HEK293 (cell line): ENCODE results near the gene DLG3.

Experiments used
- BCL6B ChIP-seq: fragments of 450-650 bp; formaldehyde crosslinking; IDR thresholded peaks from 2 replicates; pipeline ENCODE4 v1.5.1; 2017; ENCODE audit warnings: missing biosample characterization, missing genetic modification characterization
- GLIS1 ChIP-seq: fragments of 450-650 bp; formaldehyde crosslinking; IDR thresholded peaks from 2 replicates; pipeline ENCODE4 v1.5.1; 2016; ENCODE audit warnings: missing biosample characterization, missing genetic modification characterization
- KLF8 ChIP-seq: fragments of 450-650 bp; formaldehyde crosslinking; IDR thresholded peaks from 2 replicates; pipeline ENCODE4 v1.5.1; 2016; ENCODE audit warnings: missing biosample characterization, missing genetic modification characterization
- OVOL3 ChIP-seq: fragments of 450-650 bp; formaldehyde crosslinking; IDR thresholded peaks from 2 replicates; pipeline ENCODE4 v1.5.1; 2016; ENCODE audit warnings: missing biosample characterization, missing genetic modification characterization
- PRDM1 ChIP-seq: fragments of 450-650 bp; formaldehyde crosslinking; IDR thresholded peaks from 2 replicates; pipeline ENCODE4; 2016; ENCODE audit warnings: missing biosample characterization, missing genetic modification characterization
- REPIN1 ChIP-seq: fragments of 450-650 bp; formaldehyde crosslinking; IDR thresholded peaks from 2 replicates; pipeline ENCODE4 v1.5.1; 2017; ENCODE audit warnings: missing biosample characterization, missing genetic modification characterization, low read depth
- SP2 ChIP-seq: fragments of 450-650 bp; formaldehyde crosslinking; IDR thresholded peaks from 2 replicates; pipeline ENCODE4 v1.5.1; 2016; ENCODE audit warnings: missing biosample characterization, missing genetic modification characterization
- ZBTB10 ChIP-seq: fragments of 450-650 bp; formaldehyde crosslinking; IDR thresholded peaks from 2 replicates; pipeline ENCODE4 v1.5.1; 2016; ENCODE audit warnings: missing biosample characterization, missing genetic modification characterization
- ZIC2 ChIP-seq: fragments of 450-650 bp; formaldehyde crosslinking; IDR thresholded peaks from 2 replicates; pipeline ENCODE4 v1.5.1; 2016; ENCODE audit warnings: missing biosample characterization, missing genetic modification characterization
- ZNF121 ChIP-seq: fragments of 450-650 bp; formaldehyde crosslinking; IDR thresholded peaks from 2 replicates; pipeline ENCODE4 v1.5.1; 2016; ENCODE audit warnings: missing biosample characterization, missing genetic modification characterization
- ZNF335 ChIP-seq: fragments of 450-650 bp; formaldehyde crosslinking; conservative IDR thresholded peaks from 2 replicates; pipeline ENCODE4 v1.5.1; 2016; ENCODE audit warnings: missing biosample characterization, missing genetic modification characterization
- ZNF350 ChIP-seq: fragments of 450-650 bp; formaldehyde crosslinking; IDR thresholded peaks from 2 replicates; pipeline ENCODE4 v1.5.0; 2017; ENCODE audit warnings: missing biosample characterization, mild to moderate bottlenecking, missing genetic modification characterization
- ZNF48 ChIP-seq: fragments of 450-650 bp; formaldehyde crosslinking; IDR thresholded peaks from 2 replicates; pipeline ENCODE4 v1.5.1; 2016; ENCODE audit warnings: missing biosample characterization, missing genetic modification characterization
- ZNF521 ChIP-seq: fragments of 450-650 bp; formaldehyde crosslinking; IDR thresholded peaks from 2 replicates; pipeline ENCODE4 v1.5.1; 2017; ENCODE audit warnings: missing biosample characterization, mild to moderate bottlenecking, missing genetic modification characterization
- ZNF529 ChIP-seq: fragments of 450-650 bp; formaldehyde crosslinking; IDR thresholded peaks from 2 replicates; pipeline ENCODE4 v1.5.1; 2017; ENCODE audit warnings: missing genetic modification characterization, missing biosample characterization; ENCODE audit not compliant: insufficient replicate concordance
- ZNF707 ChIP-seq: fragments of 450-650 bp; formaldehyde crosslinking; IDR thresholded peaks from 2 replicates; pipeline ENCODE4 v1.5.1; 2016; ENCODE audit warnings: missing biosample characterization, missing genetic modification characterization
- ZNF830 ChIP-seq: fragments of 450-650 bp; IDR thresholded peaks from 2 replicates; pipeline ENCODE4 v1.5.0; 2018; ENCODE audit warnings: missing biosample characterization, missing genetic modification characterization, low read depth, mild to moderate bottlenecking, moderate library complexity
- ZSCAN5A ChIP-seq: fragments of 450-650 bp; formaldehyde crosslinking; IDR thresholded peaks from 2 replicates; pipeline ENCODE4 v1.5.1; 2016; ENCODE audit warnings: missing biosample characterization, missing genetic modification characterization
- TF ChIP-seq, protein P1 (sequence below): fragments of 450-650 bp; formaldehyde crosslinking; IDR thresholded peaks from 2 replicates; pipeline ENCODE4 v1.5.1; 2016; ENCODE audit warnings: missing biosample characterization, missing genetic modification characterization, low read depth
- TF ChIP-seq, protein P2 (sequence below): fragments of 450-650 bp; formaldehyde crosslinking; IDR thresholded peaks from 2 replicates; pipeline ENCODE4 v1.5.1; 2017; ENCODE audit warnings: missing biosample characterization, missing genetic modification characterization
- TF ChIP-seq, protein P3 (sequence below): sonication (generic); formaldehyde crosslinking; IDR thresholded peaks from 2 replicates; pipeline ENCODE4 v1.8.1; 2022; ENCODE audit warnings: mild to moderate bottlenecking, moderate library complexity, missing genetic modification reagents
- TF ChIP-seq, protein P4 (sequence below): fragments of 450-650 bp; formaldehyde crosslinking; IDR thresholded peaks from 2 replicates; pipeline ENCODE4 v1.5.1; 2017; ENCODE audit warnings: missing biosample characterization, missing genetic modification characterization
- TF ChIP-seq, protein P5 (sequence below): fragments of 450-650 bp; formaldehyde crosslinking; IDR thresholded peaks from 2 replicates; pipeline ENCODE4 v1.5.1; 2016; ENCODE audit warnings: missing biosample characterization, missing genetic modification characterization
- TF ChIP-seq, protein P6 (sequence below): fragments of 450-650 bp; IDR thresholded peaks from 2 replicates; pipeline ENCODE4 v1.5.1; 2018; ENCODE audit warnings: missing biosample characterization, mild to moderate bottlenecking, missing genetic modification characterization

Gene DLG3

DNA sequence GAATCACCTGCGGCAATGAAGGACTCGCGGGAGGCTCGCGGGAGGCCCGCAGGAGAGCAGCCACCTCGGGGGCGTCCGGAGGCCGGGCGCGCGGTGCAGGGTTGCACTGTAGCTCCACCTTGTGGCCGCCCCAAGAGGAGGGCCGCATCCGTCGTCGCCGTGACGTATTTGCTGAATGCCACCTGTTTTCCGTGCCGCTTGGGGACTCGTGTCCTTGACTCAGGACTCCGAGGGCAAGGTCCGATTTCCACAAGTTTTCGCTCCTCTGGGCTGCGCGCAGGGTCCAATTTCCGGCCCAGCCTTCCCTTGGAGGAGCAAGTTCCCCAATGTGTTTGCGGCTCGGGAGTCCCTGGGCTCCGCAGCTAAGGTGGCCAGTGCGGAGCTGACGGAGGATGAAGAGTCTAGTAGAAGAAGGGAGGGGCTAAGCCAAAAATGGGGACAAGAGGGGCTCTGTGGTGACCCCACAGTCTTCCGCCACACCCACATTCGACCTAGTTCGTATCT is 10.7 kb upstream of the DLG3 start (continued):
- TF ChIP-seq, protein P1, sequence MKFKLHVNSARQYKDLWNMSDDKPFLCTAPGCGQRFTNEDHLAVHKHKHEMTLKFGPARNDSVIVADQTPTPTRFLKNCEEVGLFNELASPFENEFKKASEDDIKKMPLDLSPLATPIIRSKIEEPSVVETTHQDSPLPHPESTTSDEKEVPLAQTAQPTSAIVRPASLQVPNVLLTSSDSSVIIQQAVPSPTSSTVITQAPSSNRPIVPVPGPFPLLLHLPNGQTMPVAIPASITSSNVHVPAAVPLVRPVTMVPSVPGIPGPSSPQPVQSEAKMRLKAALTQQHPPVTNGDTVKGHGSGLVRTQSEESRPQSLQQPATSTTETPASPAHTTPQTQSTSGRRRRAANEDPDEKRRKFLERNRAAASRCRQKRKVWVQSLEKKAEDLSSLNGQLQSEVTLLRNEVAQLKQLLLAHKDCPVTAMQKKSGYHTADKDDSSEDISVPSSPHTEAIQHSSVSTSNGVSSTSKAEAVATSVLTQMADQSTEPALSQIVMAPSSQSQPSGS (tag by site-specific recombination), result peak; percentile 62
- no peak for TF ChIP-seq BCL6B (tag by site-specific recombination)
- TF ChIP-seq KLF8 (tag by site-specific recombination), result no peak
- no peak for TF ChIP-seq ZNF121 (tag by site-specific recombination)
- TF ChIP-seq, protein P2, sequence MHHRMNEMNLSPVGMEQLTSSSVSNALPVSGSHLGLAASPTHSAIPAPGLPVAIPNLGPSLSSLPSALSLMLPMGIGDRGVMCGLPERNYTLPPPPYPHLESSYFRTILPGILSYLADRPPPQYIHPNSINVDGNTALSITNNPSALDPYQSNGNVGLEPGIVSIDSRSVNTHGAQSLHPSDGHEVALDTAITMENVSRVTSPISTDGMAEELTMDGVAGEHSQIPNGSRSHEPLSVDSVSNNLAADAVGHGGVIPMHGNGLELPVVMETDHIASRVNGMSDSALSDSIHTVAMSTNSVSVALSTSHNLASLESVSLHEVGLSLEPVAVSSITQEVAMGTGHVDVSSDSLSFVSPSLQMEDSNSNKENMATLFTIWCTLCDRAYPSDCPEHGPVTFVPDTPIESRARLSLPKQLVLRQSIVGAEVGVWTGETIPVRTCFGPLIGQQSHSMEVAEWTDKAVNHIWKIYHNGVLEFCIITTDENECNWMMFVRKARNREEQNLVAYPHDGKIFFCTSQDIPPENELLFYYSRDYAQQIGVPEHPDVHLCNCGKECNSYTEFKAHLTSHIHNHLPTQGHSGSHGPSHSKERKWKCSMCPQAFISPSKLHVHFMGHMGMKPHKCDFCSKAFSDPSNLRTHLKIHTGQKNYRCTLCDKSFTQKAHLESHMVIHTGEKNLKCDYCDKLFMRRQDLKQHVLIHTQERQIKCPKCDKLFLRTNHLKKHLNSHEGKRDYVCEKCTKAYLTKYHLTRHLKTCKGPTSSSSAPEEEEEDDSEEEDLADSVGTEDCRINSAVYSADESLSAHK (tag by site-specific recombination), result no peak
- TF ChIP-seq ZNF529 (tag by site-specific recombination), result no peak
- no peak for TF ChIP-seq ZNF521 (tag by site-specific recombination)
- TF ChIP-seq, protein P3, sequence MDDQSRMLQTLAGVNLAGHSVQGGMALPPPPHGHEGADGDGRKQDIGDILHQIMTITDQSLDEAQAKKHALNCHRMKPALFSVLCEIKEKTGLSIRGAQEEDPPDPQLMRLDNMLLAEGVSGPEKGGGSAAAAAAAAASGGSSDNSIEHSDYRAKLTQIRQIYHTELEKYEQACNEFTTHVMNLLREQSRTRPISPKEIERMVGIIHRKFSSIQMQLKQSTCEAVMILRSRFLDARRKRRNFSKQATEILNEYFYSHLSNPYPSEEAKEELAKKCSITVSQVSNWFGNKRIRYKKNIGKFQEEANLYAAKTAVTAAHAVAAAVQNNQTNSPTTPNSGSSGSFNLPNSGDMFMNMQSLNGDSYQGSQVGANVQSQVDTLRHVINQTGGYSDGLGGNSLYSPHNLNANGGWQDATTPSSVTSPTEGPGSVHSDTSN, result 0 out of 2 replicates have a peak, but pooled peaks have one; percentile 40
- TF ChIP-seq ZBTB10 (tag by site-specific recombination), result peak; percentile 32; the same call in 1 of the 2 replicates
- no peak for TF ChIP-seq PRDM1 (tag by site-specific recombination)
- TF ChIP-seq ZIC2 (tag by site-specific recombination), result no peak
- no peak for TF ChIP-seq ZNF707 (tag by site-specific recombination)
- no peak for TF ChIP-seq OVOL3
- TF ChIP-seq, protein P4, sequence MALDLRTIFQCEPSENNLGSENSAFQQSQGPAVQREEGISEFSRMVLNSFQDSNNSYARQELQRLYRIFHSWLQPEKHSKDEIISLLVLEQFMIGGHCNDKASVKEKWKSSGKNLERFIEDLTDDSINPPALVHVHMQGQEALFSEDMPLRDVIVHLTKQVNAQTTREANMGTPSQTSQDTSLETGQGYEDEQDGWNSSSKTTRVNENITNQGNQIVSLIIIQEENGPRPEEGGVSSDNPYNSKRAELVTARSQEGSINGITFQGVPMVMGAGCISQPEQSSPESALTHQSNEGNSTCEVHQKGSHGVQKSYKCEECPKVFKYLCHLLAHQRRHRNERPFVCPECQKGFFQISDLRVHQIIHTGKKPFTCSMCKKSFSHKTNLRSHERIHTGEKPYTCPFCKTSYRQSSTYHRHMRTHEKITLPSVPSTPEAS, result no peak
- TF ChIP-seq, protein P5, sequence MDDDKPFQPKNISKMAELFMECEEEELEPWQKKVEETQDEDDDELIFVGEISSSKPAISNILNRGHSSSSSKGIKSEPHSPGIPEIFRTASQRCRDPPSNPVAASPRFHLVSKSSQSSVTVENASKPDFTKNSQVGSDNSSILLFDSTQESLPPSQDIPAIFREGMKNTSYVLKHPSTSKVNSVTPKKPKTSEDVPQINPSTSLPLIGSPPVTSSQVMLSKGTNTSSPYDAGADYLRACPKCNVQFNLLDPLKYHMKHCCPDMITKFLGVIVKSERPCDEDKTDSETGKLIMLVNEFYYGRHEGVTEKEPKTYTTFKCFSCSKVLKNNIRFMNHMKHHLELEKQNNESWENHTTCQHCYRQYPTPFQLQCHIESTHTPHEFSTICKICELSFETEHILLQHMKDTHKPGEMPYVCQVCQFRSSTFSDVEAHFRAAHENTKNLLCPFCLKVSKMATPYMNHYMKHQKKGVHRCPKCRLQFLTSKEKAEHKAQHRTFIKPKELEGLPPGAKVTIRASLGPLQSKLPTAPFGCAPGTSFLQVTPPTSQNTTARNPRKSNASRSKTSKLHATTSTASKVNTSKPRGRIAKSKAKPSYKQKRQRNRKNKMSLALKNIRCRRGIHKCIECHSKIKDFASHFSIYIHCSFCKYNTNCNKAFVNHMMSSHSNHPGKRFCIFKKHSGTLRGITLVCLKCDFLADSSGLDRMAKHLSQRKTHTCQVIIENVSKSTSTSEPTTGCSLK (tag by site-specific recombination), result no peak
- TF ChIP-seq GLIS1, result peak; percentile 84
- TF ChIP-seq SP2 (tag by site-specific recombination), result no peak; the same call in 1 of the 2 replicates
- TF ChIP-seq ZNF48 (tag by site-specific recombination), result no peak
- 0 out of 2 replicates have a peak, but pooled peaks have one; percentile 19 for TF ChIP-seq ZSCAN5A (tag by site-specific recombination)
- no peak for TF ChIP-seq REPIN1 (tag by site-specific recombination)
- no peak for TF ChIP-seq ZNF830 (tag by site-specific recombination)
- no peak for TF ChIP-seq ZNF350
- TF ChIP-seq, protein P6, sequence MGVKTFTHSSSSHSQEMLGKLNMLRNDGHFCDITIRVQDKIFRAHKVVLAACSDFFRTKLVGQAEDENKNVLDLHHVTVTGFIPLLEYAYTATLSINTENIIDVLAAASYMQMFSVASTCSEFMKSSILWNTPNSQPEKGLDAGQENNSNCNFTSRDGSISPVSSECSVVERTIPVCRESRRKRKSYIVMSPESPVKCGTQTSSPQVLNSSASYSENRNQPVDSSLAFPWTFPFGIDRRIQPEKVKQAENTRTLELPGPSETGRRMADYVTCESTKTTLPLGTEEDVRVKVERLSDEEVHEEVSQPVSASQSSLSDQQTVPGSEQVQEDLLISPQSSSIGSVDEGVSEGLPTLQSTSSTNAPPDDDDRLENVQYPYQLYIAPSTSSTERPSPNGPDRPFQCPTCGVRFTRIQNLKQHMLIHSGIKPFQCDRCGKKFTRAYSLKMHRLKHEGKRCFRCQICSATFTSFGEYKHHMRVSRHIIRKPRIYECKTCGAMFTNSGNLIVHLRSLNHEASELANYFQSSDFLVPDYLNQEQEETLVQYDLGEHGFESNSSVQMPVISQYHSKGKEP, result no peak
- no peak; the same call in 1 of the 2 replicates for TF ChIP-seq ZNF335 (tag by site-specific recombination)
